Endothelial cell of umbilical vein (primary cell): ENCODE measurements around the gene EFNA5.

Experiments
- EZH2 ChIP-seq: IDR thresholded peaks from 2 replicates; pipeline ENCODE4 v1.6.1; 2012; ENCODE audit warnings: borderline replicate concordance, low read depth, mild to moderate bottlenecking, moderate library complexity, low read length, inconsistent platforms; ENCODE audit not compliant: severe bottlenecking
- GATA2 ChIP-seq: IDR thresholded peaks from 2 replicates; pipeline ENCODE4 v1.7.0; 2011; ENCODE audit warnings: low read depth, mild to moderate bottlenecking, moderate library complexity, mixed read lengths, low read length; ENCODE audit not compliant: insufficient read length, insufficient read depth
- JUN ChIP-seq: IDR thresholded peaks from 2 replicates; pipeline ENCODE4 v1.6.1; 2011; ENCODE audit warnings: borderline replicate concordance, low read depth; ENCODE audit not compliant: insufficient read length, insufficient read depth
- MYC ChIP-seq: IDR thresholded peaks from one replicate; pipeline ENCODE4 v1.6.1; 2011; ENCODE audit warnings: mild to moderate bottlenecking, low read depth, low read length
- POLR2A ChIP-seq: IDR thresholded peaks from 2 replicates; pipeline ENCODE4 v1.6.1; 2012; ENCODE audit warnings: low read depth, mild to moderate bottlenecking, control low read depth, low read length
- POLR2AphosphoS5 ChIP-seq: IDR thresholded peaks from 2 replicates; pipeline ENCODE4 v1.6.1; 2012; ENCODE audit warnings: low read depth, mild to moderate bottlenecking, control low read depth, low read length, moderate library complexity; ENCODE audit not compliant: insufficient read depth
- TF ChIP-seq, protein P1 (sequence below), 2 donors: IDR thresholded peaks; 1 replicate in 1 of 2; 2 replicates in 1 of 2; pipeline ENCODE4 v1.5.1; 2011; ENCODE audit warnings: low read length in 2 of 2, mild to moderate bottlenecking in 2 of 2, moderate library complexity in 2 of 2, control low read depth in 1 of 2, inconsistent platforms in 1 of 2, low read depth in 1 of 2; ENCODE audit not compliant: insufficient read depth in 1 of 2; ENCODE audit errors: extremely low read depth in 1 of 2
- TF ChIP-seq, protein P2 (sequence below): IDR thresholded peaks from 2 replicates; pipeline ENCODE4 v1.6.1; 2011; ENCODE audit not compliant: insufficient read depth, insufficient read length

DNA sequence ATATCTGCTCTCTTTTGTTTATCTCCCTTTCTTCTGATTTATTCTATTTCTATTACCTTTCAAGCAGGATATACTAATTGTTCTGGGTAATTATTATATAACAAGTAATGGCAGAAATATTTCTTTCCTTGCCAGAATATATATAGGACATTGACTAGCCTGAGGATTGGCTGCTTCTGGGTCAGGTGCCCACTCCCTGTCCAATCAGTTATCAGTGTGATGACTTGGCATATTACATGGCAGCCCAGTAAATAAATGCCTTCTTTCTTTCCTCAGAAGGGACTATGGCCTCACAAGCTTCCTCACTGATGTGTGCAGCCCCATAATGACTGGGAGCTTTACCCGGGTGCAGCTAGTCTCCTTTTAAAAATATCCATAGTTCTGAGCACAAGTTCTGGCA lies 301.1 kb downstream of the EFNA5 start:
- TF ChIP-seq, protein P1, sequence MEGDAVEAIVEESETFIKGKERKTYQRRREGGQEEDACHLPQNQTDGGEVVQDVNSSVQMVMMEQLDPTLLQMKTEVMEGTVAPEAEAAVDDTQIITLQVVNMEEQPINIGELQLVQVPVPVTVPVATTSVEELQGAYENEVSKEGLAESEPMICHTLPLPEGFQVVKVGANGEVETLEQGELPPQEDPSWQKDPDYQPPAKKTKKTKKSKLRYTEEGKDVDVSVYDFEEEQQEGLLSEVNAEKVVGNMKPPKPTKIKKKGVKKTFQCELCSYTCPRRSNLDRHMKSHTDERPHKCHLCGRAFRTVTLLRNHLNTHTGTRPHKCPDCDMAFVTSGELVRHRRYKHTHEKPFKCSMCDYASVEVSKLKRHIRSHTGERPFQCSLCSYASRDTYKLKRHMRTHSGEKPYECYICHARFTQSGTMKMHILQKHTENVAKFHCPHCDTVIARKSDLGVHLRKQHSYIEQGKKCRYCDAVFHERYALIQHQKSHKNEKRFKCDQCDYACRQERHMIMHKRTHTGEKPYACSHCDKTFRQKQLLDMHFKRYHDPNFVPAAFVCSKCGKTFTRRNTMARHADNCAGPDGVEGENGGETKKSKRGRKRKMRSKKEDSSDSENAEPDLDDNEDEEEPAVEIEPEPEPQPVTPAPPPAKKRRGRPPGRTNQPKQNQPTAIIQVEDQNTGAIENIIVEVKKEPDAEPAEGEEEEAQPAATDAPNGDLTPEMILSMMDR (IDR thresholded peaks at IDR 0.05; ENCODE audit: extremely low read depth in 1 of 2, insufficient read depth in 1 of 2, low read depth in 1 of 2, low read length in 2 of 2), result no peak
- TF ChIP-seq MYC (no peak), POLR2A (no peak), EZH2 (no peak), JUN (no peak), POLR2AphosphoS5 (no peak), GATA2 (no peak)
- TF ChIP-seq, protein P2, sequence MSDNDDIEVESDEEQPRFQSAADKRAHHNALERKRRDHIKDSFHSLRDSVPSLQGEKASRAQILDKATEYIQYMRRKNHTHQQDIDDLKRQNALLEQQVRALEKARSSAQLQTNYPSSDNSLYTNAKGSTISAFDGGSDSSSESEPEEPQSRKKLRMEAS, result no peak
